ENCODE results near the gene RALGAPA1.
A peak's percentile ranks its signal among the peaks of the same experiment; 100 is the strongest.
"Not testable (repeated sequence)": the region's sequence is repeated elsewhere in the genome, so short reads cannot be mapped to it uniquely, and the experiment has no call there.

The RALGAPA1 gene

DNA sequence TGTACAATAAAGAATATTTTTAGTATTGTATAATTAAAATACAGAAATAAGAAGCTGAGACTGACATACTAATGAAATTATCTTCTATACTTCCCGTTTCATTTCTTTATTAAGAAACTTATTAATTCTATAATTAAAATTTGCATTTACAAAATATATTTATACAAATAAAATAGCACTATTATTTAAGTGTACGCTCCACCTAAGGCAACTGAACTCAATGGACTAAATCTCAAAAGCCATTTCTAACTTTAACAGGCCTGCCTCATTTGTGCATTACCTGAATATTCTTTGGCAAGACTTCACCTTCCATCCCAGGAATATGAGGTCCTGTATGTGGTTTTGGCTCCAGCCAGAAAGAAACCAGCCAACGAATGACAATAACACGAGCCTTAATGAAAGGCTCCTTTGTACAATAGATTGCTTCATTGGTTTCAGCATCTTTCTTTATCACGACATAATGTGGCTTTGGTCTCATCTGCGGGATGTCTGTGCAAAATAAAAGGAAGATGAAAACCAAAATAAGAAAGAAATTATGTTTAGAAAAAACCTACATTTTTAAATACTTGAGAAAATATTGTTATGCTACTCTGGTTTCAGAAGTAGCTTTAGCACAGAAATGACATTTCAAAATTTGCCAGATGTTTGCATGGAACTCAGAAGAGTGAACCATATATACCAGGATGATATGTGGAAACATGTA, 58.7 kb downstream of the RALGAPA1 start:
- FAIRE-seq (peak; percentile 17), DNase-seq (ENCODE audit: insufficient read length) (no peak)
- TF ChIP-seq TAF1 (IDR thresholded peaks at IDR 0.05; ENCODE audit: borderline replicate concordance, low read depth, low read length), result no peak
- TF ChIP-seq POLR2A (IDR thresholded peaks at IDR 0.05; ENCODE audit: low read depth, low read length), result no peak
- no peak for TF ChIP-seq POLR2AphosphoS5 (IDR thresholded peaks at IDR 0.05; ENCODE audit: low read depth, low read length)

DNA sequence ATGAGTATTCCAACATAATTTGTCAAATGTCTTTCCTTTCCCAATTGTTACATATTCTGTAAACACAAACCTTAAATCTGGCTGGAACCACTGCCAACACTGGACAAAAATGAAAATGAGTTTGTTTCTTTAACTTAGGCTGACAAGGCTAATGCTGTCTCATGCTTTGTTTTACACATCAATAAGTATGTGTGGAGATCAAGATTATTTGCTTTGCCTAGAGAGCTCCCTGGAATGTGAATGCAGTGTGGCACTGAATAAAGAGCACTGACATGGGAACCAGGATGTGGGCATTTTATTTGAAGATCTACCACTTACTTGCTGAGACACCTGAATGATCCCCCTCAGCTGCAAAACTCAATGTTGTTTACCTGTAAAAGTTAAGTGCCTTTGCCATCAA, 61.7 kb downstream of the RALGAPA1 start:
- DNase-seq (ENCODE audit: insufficient read length), result no peak
- no peak for FAIRE-seq
- no peak for TF ChIP-seq POLR2A (IDR thresholded peaks at IDR 0.05; ENCODE audit: low read depth, low read length)

DNA sequence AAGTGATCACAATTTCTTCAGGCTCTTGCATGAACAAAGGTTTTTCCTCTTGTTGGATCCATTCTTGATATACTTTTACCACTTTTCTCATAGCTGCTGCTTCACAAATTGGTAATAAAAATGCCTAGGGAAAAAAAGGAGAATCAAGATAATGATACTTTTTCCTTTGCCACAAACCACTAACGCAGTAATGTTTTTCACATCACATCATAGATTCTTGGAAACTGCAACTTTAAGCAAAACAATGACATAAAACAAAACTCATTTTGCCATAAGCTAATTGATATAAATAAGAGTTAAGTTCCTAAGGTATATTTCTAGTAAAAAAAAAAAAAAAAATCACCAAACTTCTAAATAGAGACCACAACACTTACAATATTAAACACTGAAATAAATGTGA, 66.7 kb downstream of the RALGAPA1 start:
- DNase-seq (ENCODE audit: insufficient read length) (no peak), FAIRE-seq (no peak)
- TF ChIP-seq POLR2A (IDR thresholded peaks at IDR 0.05; ENCODE audit: low read depth, low read length), result no peak
- no peak for TF ChIP-seq TAF1 (IDR thresholded peaks at IDR 0.05; ENCODE audit: borderline replicate concordance, low read depth, low read length)

DNA sequence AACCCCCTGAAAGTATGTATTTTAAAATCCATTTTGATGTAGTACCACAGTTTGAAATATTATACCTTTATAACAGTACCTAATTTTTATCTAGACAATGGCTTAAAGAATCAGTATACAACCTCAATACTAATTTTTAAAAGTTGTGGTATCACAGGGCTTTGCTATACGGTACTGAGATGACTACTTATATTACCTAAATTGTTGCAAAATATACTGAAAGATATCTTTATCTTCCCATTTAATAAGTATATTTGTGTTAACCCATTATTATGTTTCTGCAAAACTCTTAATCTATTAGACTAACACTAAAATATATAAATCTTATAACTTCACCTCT, 67.1 kb downstream of the RALGAPA1 start:
- TF ChIP-seq POLR2AphosphoS5 (IDR thresholded peaks at IDR 0.05; ENCODE audit: low read depth, low read length) (no peak), TAF1 (IDR thresholded peaks at IDR 0.05; ENCODE audit: borderline replicate concordance, low read depth, low read length) (no peak), POLR2A (IDR thresholded peaks at IDR 0.05; ENCODE audit: low read depth, low read length) (no peak)
- no peak for DNase-seq (ENCODE audit: insufficient read length)
- no peak for FAIRE-seq

DNA sequence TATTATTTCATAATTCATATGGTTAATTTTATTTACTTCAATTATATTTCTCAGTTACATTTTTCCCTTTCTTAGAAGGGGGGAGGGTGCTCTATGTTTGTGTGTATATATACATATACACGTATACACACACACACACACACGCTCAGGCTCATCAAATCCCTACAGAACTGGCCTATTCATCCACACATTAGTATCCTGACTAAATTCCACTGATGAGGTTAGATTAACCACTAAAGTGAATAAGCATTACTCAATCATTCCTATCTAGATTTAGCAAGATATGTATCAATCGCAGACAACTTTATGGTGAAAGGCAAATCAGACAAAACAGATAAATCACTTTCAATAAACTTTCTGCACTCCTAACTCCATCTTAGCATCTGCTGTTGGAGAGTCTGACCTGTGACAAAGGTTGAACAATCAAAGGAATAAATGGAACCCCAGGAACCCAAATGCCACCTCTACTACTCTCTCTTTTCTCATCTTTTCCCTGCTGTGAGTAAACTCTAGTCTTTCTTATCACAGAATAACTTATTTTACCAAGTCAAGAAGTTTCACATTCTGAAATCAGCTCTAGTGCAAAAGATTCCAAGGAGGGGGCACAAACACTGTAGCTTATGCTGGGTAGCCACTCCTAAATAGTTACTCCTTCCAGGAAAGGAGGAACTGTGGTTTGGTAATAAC, 67.6 kb downstream of the RALGAPA1 start:
- DNase-seq (ENCODE audit: insufficient read length) (no peak), FAIRE-seq (no peak)
- TF ChIP-seq POLR2AphosphoS5 (IDR thresholded peaks at IDR 0.05; ENCODE audit: low read depth, low read length), result no peak
- TF ChIP-seq TAF1 (IDR thresholded peaks at IDR 0.05; ENCODE audit: borderline replicate concordance, low read depth, low read length), result no peak
- TF ChIP-seq POLR2A (IDR thresholded peaks at IDR 0.05; ENCODE audit: low read depth, low read length), result no peak

- TF ChIP-seq TAF1 (IDR thresholded peaks at IDR 0.05; ENCODE audit: borderline replicate concordance, low read depth, low read length) (no peak), POLR2A (IDR thresholded peaks at IDR 0.05; ENCODE audit: low read depth, low read length) (no peak), POLR2AphosphoS5 (IDR thresholded peaks at IDR 0.05; ENCODE audit: low read depth, low read length) (no peak)
- FAIRE-seq (no peak), DNase-seq (ENCODE audit: insufficient read length) (no peak)
These were observed 68.9 kb downstream of the RALGAPA1 start for GRCh38 chr14:35740215-35740614.

- FAIRE-seq; DNase-seq (ENCODE audit: insufficient read length): not testable (repeated sequence)
These were observed 73.9 kb downstream of the RALGAPA1 start for GRCh38 chr14:35735163-35735562.

DNA sequence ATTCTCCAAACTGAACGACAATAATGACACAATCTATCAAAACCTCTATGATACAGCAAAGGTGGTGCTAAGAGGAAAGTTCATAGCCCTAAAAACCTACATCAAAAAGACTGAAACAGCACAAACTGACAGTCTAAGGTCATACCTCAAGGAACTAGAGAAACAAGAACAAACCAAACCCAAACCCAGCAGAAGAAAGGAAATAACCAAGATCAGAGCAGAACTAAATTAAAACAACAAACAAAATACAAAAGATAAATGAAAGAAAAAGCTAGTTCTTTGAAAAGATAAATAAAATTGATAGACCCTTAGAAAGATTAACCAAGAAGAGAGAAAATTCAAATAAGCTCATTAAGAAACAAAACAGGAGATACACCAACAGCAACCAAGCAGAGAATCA, 75.6 kb downstream of the RALGAPA1 start:
- not testable (repeated sequence) for DNase-seq (ENCODE audit: insufficient read length); FAIRE-seq

GRCh38 chr14:35730871-35731270, 78.2 kb downstream of the RALGAPA1 start:
- FAIRE-seq, result no peak
- no peak for DNase-seq (ENCODE audit: insufficient read length)
- TF ChIP-seq TAF1 (IDR thresholded peaks at IDR 0.05; ENCODE audit: borderline replicate concordance, low read depth, low read length), result no peak
- TF ChIP-seq POLR2A (IDR thresholded peaks at IDR 0.05; ENCODE audit: low read depth, low read length), result no peak
- TF ChIP-seq POLR2AphosphoS5 (IDR thresholded peaks at IDR 0.05; ENCODE audit: low read depth, low read length), result no peak

DNA sequence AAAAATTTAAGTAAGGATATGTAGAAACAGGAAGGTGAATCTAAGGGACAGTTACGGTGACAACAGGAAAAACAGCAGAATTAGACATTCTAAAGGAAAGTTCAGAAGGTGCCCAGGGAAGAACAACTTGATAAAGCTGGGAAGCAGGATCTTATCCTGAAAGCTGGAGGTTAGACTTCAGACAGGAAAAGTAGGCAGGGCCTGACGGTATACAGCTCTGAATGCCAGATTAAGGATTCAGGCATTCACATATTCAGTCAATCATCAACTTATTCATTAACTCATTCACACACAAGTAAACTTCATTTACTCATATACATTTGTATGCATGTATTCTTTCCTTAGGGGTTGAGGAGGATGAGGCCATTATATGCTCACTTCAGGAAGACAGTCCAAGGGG, 81.3 kb downstream of the RALGAPA1 start:
- TF ChIP-seq POLR2AphosphoS5 (IDR thresholded peaks at IDR 0.05; ENCODE audit: low read depth, low read length) (no peak), TAF1 (IDR thresholded peaks at IDR 0.05; ENCODE audit: borderline replicate concordance, low read depth, low read length) (no peak), POLR2A (IDR thresholded peaks at IDR 0.05; ENCODE audit: low read depth, low read length) (no peak)
- FAIRE-seq (no peak), DNase-seq (ENCODE audit: insufficient read length) (no peak)

DNA sequence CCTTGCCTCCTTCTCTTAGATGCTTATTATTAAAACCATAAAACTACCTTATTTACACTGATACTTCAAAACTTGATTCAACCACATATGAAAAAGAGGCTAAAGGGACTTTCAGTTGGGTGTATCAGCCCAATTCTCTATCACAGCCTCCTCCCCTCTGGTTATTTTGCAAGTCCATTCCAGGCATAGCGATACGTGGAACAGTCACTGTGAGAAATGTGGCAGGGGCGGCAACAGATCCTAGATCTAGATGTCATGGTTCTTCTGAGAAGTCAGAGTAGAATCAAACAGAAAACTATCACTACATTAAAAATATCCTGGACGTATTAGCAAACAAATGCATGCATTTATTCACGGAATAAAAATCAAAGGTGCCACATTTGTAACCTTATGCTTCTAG, 83.2 kb downstream of the RALGAPA1 start:
- TF ChIP-seq TAF1 (IDR thresholded peaks at IDR 0.05; ENCODE audit: borderline replicate concordance, low read depth, low read length) (no peak), POLR2AphosphoS5 (IDR thresholded peaks at IDR 0.05; ENCODE audit: low read depth, low read length) (no peak), POLR2A (IDR thresholded peaks at IDR 0.05; ENCODE audit: low read depth, low read length) (no peak)
- DNase-seq (ENCODE audit: insufficient read length) (no peak), FAIRE-seq (no peak)

GRCh38 chr14:35715079-35715478, 94.0 kb downstream of the RALGAPA1 start:
- TF ChIP-seq TAF1 (IDR thresholded peaks at IDR 0.05; ENCODE audit: borderline replicate concordance, low read depth, low read length), result no peak
- TF ChIP-seq POLR2A (IDR thresholded peaks at IDR 0.05; ENCODE audit: low read depth, low read length), result no peak
- TF ChIP-seq POLR2AphosphoS5 (IDR thresholded peaks at IDR 0.05; ENCODE audit: low read depth, low read length), result no peak
- no peak for FAIRE-seq

DNA sequence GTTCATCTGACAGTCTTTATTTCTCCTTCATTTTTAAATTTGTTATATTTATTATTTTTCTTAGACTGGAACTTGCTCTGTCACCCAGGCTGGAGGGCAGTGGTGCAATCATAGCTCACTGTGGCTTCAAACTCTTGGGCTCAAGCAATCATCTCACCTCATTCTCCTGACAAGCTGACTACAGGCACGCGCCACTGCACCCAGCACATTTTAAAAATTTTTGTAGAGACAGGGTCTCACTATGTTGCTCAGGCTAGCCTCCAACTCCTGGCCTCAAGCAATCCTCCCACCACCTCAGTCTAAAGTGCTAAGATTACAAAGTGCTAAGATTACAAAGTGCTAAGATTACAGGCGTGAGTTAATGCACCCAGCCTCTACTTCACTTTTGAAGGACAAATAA, 96.6 kb downstream of the RALGAPA1 start:
- TF ChIP-seq POLR2AphosphoS5 (IDR thresholded peaks at IDR 0.05; ENCODE audit: low read depth, low read length) (no peak), TAF1 (IDR thresholded peaks at IDR 0.05; ENCODE audit: borderline replicate concordance, low read depth, low read length) (no peak), POLR2A (IDR thresholded peaks at IDR 0.05; ENCODE audit: low read depth, low read length) (no peak)
- DNase-seq (ENCODE audit: insufficient read length), result no peak

More at GRCh38 chr14:35715079-35715478, 94.0 kb downstream of the RALGAPA1 start:
- DNase-seq (ENCODE audit: insufficient read length), result no peak

More for the DNA sequence above, 96.6 kb downstream of the RALGAPA1 start:
- no peak for FAIRE-seq

All from GM12892 (cell line).